Endothelial cell of umbilical vein (primary cell): ENCODE data around the gene AP4S1. TPM values are rescaled to one million over a fixed set of nuclear protein-coding genes. Genes with fewer than 3 reads are reported as not detected.

ENCODE experiments used
- BruUV-seq: library from RNA; stranded (reverse); fragments of 400-500 nt; replicated peaks from 2 replicates; lab custom pipeline; 2021; lab: Mats Ljungman, UMichigan
- CTCF ChIA-PET: fragments of 300-600, 350-600 bp; sonication (Branson Sonifier 250); formaldehyde crosslinking; loops from one replicate; lab custom pipeline; 2021; ENCODE audit warnings: antibody characterized with exemption, inconsistent platforms; lab: Charles Lee
- POLR2A ChIA-PET: fragments of 300-600, 350-600 bp; sonication (Branson Sonifier 250); formaldehyde crosslinking; loops from one replicate; lab custom pipeline; 2021; ENCODE audit warnings: antibody characterized with exemption, inconsistent platforms; lab: Charles Lee
- DNase-seq: peaks from one replicate; pipeline ENCODE4 v3.0.0-alpha.2; 2011; ENCODE audit warnings: low read depth, low spot score
- FAIRE-seq: peaks from 2 replicates; lab custom pipeline; 2011; peaks lifted over from hg19 to GRCh38; lab: Jason Lieb, UNC
- H2AFZ ChIP-seq: 2 replicates; pipeline ENCODE4 v1.6.0; 2012; ENCODE audit warnings: low read depth, low read length, control low read depth, inconsistent platforms
- H3K27ac ChIP-seq: 2 replicates; pipeline ENCODE4 v1.5.1; 2011; ENCODE audit warnings: low read depth, mild to moderate bottlenecking, control low read depth, low read length, moderate library complexity; ENCODE audit not compliant: insufficient read depth
- H3K27me3 ChIP-seq, 2 experiments: 2 replicates each; pipeline versions ENCODE4 v1.6.0 to v1.6.1; 2011; ENCODE audit warnings: low read length in 2 of 2, mixed read lengths in 1 of 2; ENCODE audit not compliant: control insufficient read depth in 2 of 2, insufficient read depth in 2 of 2
- H3K36me3 ChIP-seq, 2 experiments: 2 replicates in 1 of 2; 3 replicates in 1 of 2; pipeline ENCODE4 v1.5.1; 2011; ENCODE audit warnings: low read length in 2 of 2, mild to moderate bottlenecking in 1 of 2, moderate library complexity in 1 of 2; ENCODE audit not compliant: control insufficient read depth in 2 of 2, insufficient read depth in 2 of 2; ENCODE audit errors: extremely low read depth in 1 of 2
- H3K4me1 ChIP-seq: 3 replicates; pipeline ENCODE4 v1.5.1; 2011; ENCODE audit warnings: mild to moderate bottlenecking, low read length; ENCODE audit not compliant: control insufficient read depth, insufficient read depth; ENCODE audit errors: extremely low read depth
- H3K4me2 ChIP-seq: 2 replicates; pipeline ENCODE4 v1.6.1; 2011; ENCODE audit warnings: low read length, control low read depth, mixed read lengths; ENCODE audit not compliant: insufficient read depth
- H3K4me3 ChIP-seq, 3 experiments: fragments of 200-600 bp in 1 of 3; sonication (generic), shearing (Covaris generic) in 1 of 3; replicated peaks in 1 of 3; 2 replicates each; pipeline ENCODE4 v1.5.1; 2011 to 2016; ENCODE audit warnings: control low read depth in 3 of 3, low read length in 3 of 3, mild to moderate bottlenecking in 2 of 3, inconsistent platforms in 1 of 3, low read depth in 1 of 3, moderate library complexity in 1 of 3; ENCODE audit not compliant: insufficient read depth in 1 of 3
- H3K79me2 ChIP-seq: 2 replicates; pipeline ENCODE4 v1.6.0; 2012; ENCODE audit warnings: low read length, inconsistent platforms; ENCODE audit not compliant: control insufficient read depth, insufficient read depth
- H3K9ac ChIP-seq: replicated peaks from 2 replicates; pipeline ENCODE3; 2011; ENCODE audit warnings: low read length, control low read depth; ENCODE audit not compliant: insufficient read depth; ENCODE audit errors: extremely low read depth
- H3K9me1 ChIP-seq: replicated peaks from 3 replicates; pipeline ENCODE4 v1.6.0; 2011; ENCODE audit warnings: mild to moderate bottlenecking, low read length; ENCODE audit not compliant: control insufficient read depth, insufficient read depth; ENCODE audit errors: extremely low read depth
- H3K9me3 ChIP-seq: replicated peaks from 2 replicates; pipeline ENCODE4 v1.5.1; 2012; ENCODE audit warnings: low read length, inconsistent platforms; ENCODE audit not compliant: control insufficient read depth, insufficient read depth
- H4K20me1 ChIP-seq: replicated peaks from 2 replicates; pipeline ENCODE3; 2011; ENCODE audit warnings: mild to moderate bottlenecking, low read length; ENCODE audit not compliant: control insufficient read depth, insufficient read depth; ENCODE audit errors: extremely low read depth
- EZH2 ChIP-seq: IDR thresholded peaks from 2 replicates; pipeline ENCODE4 v1.6.1; 2012; ENCODE audit warnings: borderline replicate concordance, low read depth, mild to moderate bottlenecking, moderate library complexity, low read length, inconsistent platforms; ENCODE audit not compliant: severe bottlenecking
- FOS ChIP-seq: IDR thresholded peaks from 2 replicates; pipeline ENCODE4 v1.6.1; 2011; ENCODE audit warnings: mild to moderate bottlenecking, low read length, moderate library complexity, borderline replicate concordance; ENCODE audit not compliant: insufficient read depth
- GATA2 ChIP-seq: IDR thresholded peaks from 2 replicates; pipeline ENCODE4 v1.7.0; 2011; ENCODE audit warnings: low read depth, mild to moderate bottlenecking, moderate library complexity, mixed read lengths, low read length; ENCODE audit not compliant: insufficient read length, insufficient read depth
- JUN ChIP-seq: IDR thresholded peaks from 2 replicates; pipeline ENCODE4 v1.6.1; 2011; ENCODE audit warnings: borderline replicate concordance, low read depth; ENCODE audit not compliant: insufficient read length, insufficient read depth
- MYC ChIP-seq: IDR thresholded peaks from one replicate; pipeline ENCODE4 v1.6.1; 2011; ENCODE audit warnings: mild to moderate bottlenecking, low read depth, low read length
- POLR2A ChIP-seq: IDR thresholded peaks from 2 replicates; pipeline ENCODE4 v1.6.1; 2012; ENCODE audit warnings: low read depth, mild to moderate bottlenecking, control low read depth, low read length
- POLR2AphosphoS5 ChIP-seq: IDR thresholded peaks from 2 replicates; pipeline ENCODE4 v1.6.1; 2012; ENCODE audit warnings: low read depth, mild to moderate bottlenecking, control low read depth, low read length, moderate library complexity; ENCODE audit not compliant: insufficient read depth
- dilution Hi-C: fragments of 300-500 bp; cut with MboI; formaldehyde crosslinking; loops from one replicate; pipeline ENCODE4 v1.15.0; 2019; ENCODE audit warnings: low sequenced_read_pairs; ENCODE audit not compliant: extremely low pct_ligation_motif_present
- intact Hi-C: fragments of 100-400 bp; cut with micrococcal nuclease; formaldehyde crosslinking; loops from one replicate; pipeline ENCODE4 v1.10.0; 2022
- polyA plus RNA-seq, 4 experiments: library from polyadenylated mRNA; depleted of rRNA in 3 of 4; stranded (reverse) in 3 of 4; unstranded in 1 of 4; fragments of >200 nt; gene quantifications; 2 replicates each; pipeline versions ENCODE4 v1.2.1 to v1.2.3, GENCODE V29; 2011 to 2012; ENCODE audit warnings: missing spikeins in 1 of 4
- total RNA-seq: library from RNA; stranded (reverse); gene quantifications from 2 replicates; pipeline ENCODE4 v1.2.3, GENCODE V29; 2021
- TF ChIP-seq, protein P1 (sequence below), 2 donors: IDR thresholded peaks; 1 replicate in 1 of 2; 2 replicates in 1 of 2; pipeline ENCODE4 v1.5.1; 2011; ENCODE audit warnings: low read length in 2 of 2, mild to moderate bottlenecking in 2 of 2, moderate library complexity in 2 of 2, control low read depth in 1 of 2, inconsistent platforms in 1 of 2, low read depth in 1 of 2; ENCODE audit not compliant: insufficient read depth in 1 of 2; ENCODE audit errors: extremely low read depth in 1 of 2
- TF ChIP-seq, protein P2 (sequence below): IDR thresholded peaks from 2 replicates; pipeline ENCODE4 v1.6.1; 2011; ENCODE audit not compliant: insufficient read depth, insufficient read length

Gene AP4S1
- total and polyA plus RNA-seq, 2 donors (not counting 3 experiments of a cell fraction or from before 2014, with no cell fraction given): 2.8 to 7.2 TPM

DNA sequence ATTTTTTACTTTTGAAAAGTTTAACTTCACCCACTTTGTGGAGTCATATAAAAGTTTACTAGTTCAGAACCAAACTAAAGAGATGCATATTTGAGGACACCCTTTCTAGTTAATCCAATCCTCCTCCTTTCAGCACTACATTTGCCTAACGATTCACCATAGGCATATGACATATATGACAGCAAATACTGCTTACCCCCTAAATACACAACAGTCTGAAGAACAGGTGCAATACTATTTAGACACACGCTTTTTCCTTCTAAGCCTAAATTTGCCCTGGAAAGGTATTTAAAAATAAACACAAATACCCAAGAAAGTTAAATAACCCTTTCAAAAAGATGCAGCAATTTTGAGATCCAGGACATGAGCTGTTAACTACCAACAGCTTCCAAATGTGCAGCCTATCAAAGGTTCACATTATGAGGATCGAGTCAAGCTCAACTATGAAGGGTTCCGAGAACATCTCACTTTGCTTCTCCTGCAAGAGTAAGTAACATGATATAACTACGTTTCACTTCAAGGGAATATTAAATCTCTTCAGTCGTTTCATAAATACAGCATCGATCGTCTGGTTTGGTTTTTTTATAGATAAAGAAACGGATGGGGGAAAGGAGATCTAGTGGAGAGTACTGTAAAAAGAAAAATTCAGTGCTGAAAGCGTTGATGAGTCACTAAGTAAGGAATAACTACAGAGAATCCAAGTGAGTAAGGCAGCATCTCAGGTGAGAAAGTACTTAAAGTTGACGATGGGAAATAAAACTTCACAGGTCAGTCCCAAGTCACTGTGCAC is 677 bp upstream of the AP4S1 start:
- intact Hi-C loops: loop anchor here (5.0 kb wide), 2 partner anchors 42 to 183 kb away; partner anchors contain the start of gene HECTD1
- FAIRE-seq (peak; percentile 38), DNase-seq (peak; percentile 59)
- Histone ChIP-seq H3K4me2 (peak overlapping the region; percentile 87), H3K9me3 (no peaks in the 10 kb centered on the region), H3K9ac (peak overlapping the region; percentile 92), H3K4me1 (peaks cover 21% of the 10 kb centered on the region), H4K20me1 (peaks cover 9% of the 10 kb centered on the region), H3K36me3 (no peaks in the 10 kb centered on the region), H2AFZ (no peak overlapping the region), H3K79me2 (peaks cover 62% of the 10 kb centered on the region), H3K27ac (peak overlapping the region; percentile 95), H3K4me3 (peak overlapping the region; percentile 59 to 99 (median 60)), H3K9me1 (no peaks in the 10 kb centered on the region), H3K27me3 (no peaks in the 10 kb centered on the region)
- CTCF ChIA-PET: interaction anchor here (1.0 to 3.1 kb wide), 4 partner anchors 14 to 58 kb away, joined by 3 to 21 read pairs (median 6); no protein-coding TSS in a partner anchor
- TF ChIP-seq GATA2 (no peak), POLR2A (no peak), MYC (no peak), EZH2 (no peak), FOS (peak; percentile 63), JUN (peak; percentile 5), POLR2AphosphoS5 (no peak)
- TF ChIP-seq, protein P1, sequence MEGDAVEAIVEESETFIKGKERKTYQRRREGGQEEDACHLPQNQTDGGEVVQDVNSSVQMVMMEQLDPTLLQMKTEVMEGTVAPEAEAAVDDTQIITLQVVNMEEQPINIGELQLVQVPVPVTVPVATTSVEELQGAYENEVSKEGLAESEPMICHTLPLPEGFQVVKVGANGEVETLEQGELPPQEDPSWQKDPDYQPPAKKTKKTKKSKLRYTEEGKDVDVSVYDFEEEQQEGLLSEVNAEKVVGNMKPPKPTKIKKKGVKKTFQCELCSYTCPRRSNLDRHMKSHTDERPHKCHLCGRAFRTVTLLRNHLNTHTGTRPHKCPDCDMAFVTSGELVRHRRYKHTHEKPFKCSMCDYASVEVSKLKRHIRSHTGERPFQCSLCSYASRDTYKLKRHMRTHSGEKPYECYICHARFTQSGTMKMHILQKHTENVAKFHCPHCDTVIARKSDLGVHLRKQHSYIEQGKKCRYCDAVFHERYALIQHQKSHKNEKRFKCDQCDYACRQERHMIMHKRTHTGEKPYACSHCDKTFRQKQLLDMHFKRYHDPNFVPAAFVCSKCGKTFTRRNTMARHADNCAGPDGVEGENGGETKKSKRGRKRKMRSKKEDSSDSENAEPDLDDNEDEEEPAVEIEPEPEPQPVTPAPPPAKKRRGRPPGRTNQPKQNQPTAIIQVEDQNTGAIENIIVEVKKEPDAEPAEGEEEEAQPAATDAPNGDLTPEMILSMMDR (IDR thresholded peaks at IDR 0.05; ENCODE audit: extremely low read depth in 1 of 2, insufficient read depth in 1 of 2, low read depth in 1 of 2, low read length in 2 of 2): no peak
- TF ChIP-seq, protein P2, sequence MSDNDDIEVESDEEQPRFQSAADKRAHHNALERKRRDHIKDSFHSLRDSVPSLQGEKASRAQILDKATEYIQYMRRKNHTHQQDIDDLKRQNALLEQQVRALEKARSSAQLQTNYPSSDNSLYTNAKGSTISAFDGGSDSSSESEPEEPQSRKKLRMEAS: no peak
- dilution Hi-C loops: no loop called here
- POLR2A ChIA-PET: no interaction called here
- BruUV-seq: TSS peak; percentile 29
